Stomach (tissue), 9 donors: ENCODE data around the gene CDC25A. TPM values are rescaled to one million over a fixed set of nuclear protein-coding genes. Genes with fewer than 3 reads are reported as not detected.

Source experiments
- DNase-seq, 2 donors: peaks; one replicate each; pipeline versions ENCODE4 v3.0.0 to v3.0.0-alpha.2; 2013 to 2019
- H3K27ac ChIP-seq, 5 donors: fragments of 200-600 bp in 4 of 5; sonication (generic) in 4 of 5; one replicate each; pipeline ENCODE4 v1.5.1; 2013 to 2019; ENCODE audit warnings: mild to moderate bottlenecking in 1 of 5, moderate library complexity in 1 of 5
- H3K27me3 ChIP-seq, 3 donors: fragments of 200-600 bp; sonication (generic); one replicate each; pipeline ENCODE4 v1.5.1; 2017 to 2019; ENCODE audit warnings: mixed run types in 1 of 3
- H3K36me3 ChIP-seq, 4 donors: fragments of 200-600 bp; sonication (generic); 1 replicate in 3 of 4; 2 replicates in 1 of 4; pipeline ENCODE4 v1.5.1; 2016 to 2019
- H3K4me1 ChIP-seq, 4 donors: fragments of 200-600 bp; sonication (generic); one replicate each; pipeline ENCODE4 v1.5.1; 2016 to 2019
- H3K4me3 ChIP-seq, 4 donors: fragments of 200-600 bp; sonication (generic) in 3 of 4; one replicate each; pipeline ENCODE4 v1.5.1; 2016 to 2019; ENCODE audit warnings: mild to moderate bottlenecking in 1 of 4
- H3K9me3 ChIP-seq, 4 donors: fragments of 200-600 bp; sonication (generic); one replicate each; pipeline ENCODE4 v1.5.1; 2016 to 2019
- CTCF ChIP-seq, 7 experiments: fragments of 450-650 bp in 4 of 7; fragments of 200-600 bp in 3 of 7; sonication (generic) in 3 of 7; IDR thresholded peaks; one replicate each; pipeline ENCODE4 v1.5.1; 2016 to 2019; ENCODE audit warnings: antibody characterized with exemption in 7 of 7, control low read depth in 2 of 7, mild to moderate bottlenecking in 1 of 7
- EP300 ChIP-seq: sonication (generic); formaldehyde crosslinking; IDR thresholded peaks from one replicate; pipeline ENCODE4 v1.6.1; 2017; ENCODE audit warnings: antibody characterized with exemption
- POLR2A ChIP-seq, 4 donors: fragments of 450-650 bp; IDR thresholded peaks; one replicate each; pipeline ENCODE4 v1.6.1; 2016; ENCODE audit warnings: antibody characterized with exemption in 4 of 4, control low read depth in 2 of 4, mild to moderate bottlenecking in 1 of 4, moderate library complexity in 1 of 4
- POLR2AphosphoS5 ChIP-seq, 3 donors: sonication (generic); formaldehyde crosslinking; IDR thresholded peaks; one replicate each; pipeline ENCODE4 v1.6.1; 2016; ENCODE audit warnings: antibody characterized with exemption in 3 of 3
- WGBS, 5 donors: extraction: QIAGEN DNeasy Blood & Tissue Kit in 3 of 5; methylation state at CpG; one replicate each; pipeline versions ENCODE4 v1.1.5 to v1.1.7; 2013 to 2018; 5-methylcytosine and 5-hydroxymethylcytosine counted together
- intact Hi-C: fragments of 100-400 bp; cut with DNase I; formaldehyde crosslinking; loops from one replicate; pipeline ENCODE4 v1.15.1; 2023; ENCODE audit warnings: low total_unique reads
- polyA plus RNA-seq, 3 donors: library from polyadenylated mRNA; stranded (reverse); fragments of 200-250 nt; gene quantifications; one replicate each; pipeline ENCODE4 v1.2.3, GENCODE V29; 2013
- total RNA-seq, 5 donors: library from RNA; depleted of rRNA; stranded (reverse); fragments of >200 nt; gene quantifications; one replicate each; pipeline versions ENCODE4 v1.1.0 to v1.2.3, GENCODE V29; 2014 to 2016
- donor health status: healthy with polysubstance abuse.
- donor health status: Bipolar disorder and iron deficiency.
- donor health status: healthy.

The CDC25A gene
- total and polyA plus RNA-seq, 8 donors: 1.1 to 5.7 (median 1.5) TPM

DNA sequence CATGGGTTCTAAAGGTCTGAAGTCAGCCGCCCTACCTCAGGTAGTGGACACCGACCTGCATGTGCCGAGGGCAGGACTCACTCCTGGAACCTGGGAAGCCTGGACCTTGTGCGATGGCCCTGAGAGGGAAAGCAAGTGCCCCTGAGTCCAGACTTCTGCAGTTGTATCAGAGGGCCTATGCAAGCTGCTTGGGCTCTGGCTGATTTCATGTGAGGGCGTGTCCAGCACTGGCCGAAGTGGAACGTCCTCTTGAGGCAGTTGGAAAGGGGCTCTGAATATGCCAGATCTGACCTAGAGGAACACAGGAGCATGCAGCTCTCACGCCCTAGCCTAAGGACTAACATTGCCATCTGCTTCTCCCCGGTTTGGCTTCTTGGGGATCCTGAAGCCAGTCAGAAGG is 32.5 kb upstream of the CDC25A start:
- no peaks in the 10 kb centered on the region for H3K9me3 ChIP-seq
- no peak overlapping the region for H3K4me3 ChIP-seq
- DNase-seq: no peak
- intact Hi-C loops: no loop called here
- no peak overlapping the region for H3K27ac ChIP-seq
- H3K27me3 ChIP-seq: no peaks in the 10 kb centered on the region
- peaks cover 9 to 16% (median 12%) of the 10 kb centered on the region in 4 donors for H3K4me1 ChIP-seq
- no peaks in the 10 kb centered on the region for H3K36me3 ChIP-seq
- 70 to 79% (median 76%) methylated on average over 7 to 9 of the region's 9 CpGs for WGBS, 5 donors
- TF ChIP-seq POLR2A (IDR thresholded peaks at IDR 0.05): no peak
- TF ChIP-seq POLR2AphosphoS5 (IDR thresholded peaks at IDR 0.05): no peak
- no peak for TF ChIP-seq CTCF (IDR thresholded peaks at IDR 0.05)
- no peak for TF ChIP-seq EP300

GRCh38 chr3:48219543-48219942 is 31.3 kb upstream of the CDC25A start:
- Histone ChIP-seq H3K9me3 (no peaks in the 10 kb centered on the region), H3K4me3 (no peak overlapping the region), H3K27ac (no peak overlapping the region), H3K36me3 (no peaks in the 10 kb centered on the region), H3K27me3 (no peaks in the 10 kb centered on the region), H3K4me1 (peaks cover 21 to 28% (median 23%) of the 10 kb centered on the region in 4 donors)
- TF ChIP-seq EP300 (no peak), POLR2AphosphoS5 (IDR thresholded peaks at IDR 0.05) (no peak), POLR2A (IDR thresholded peaks at IDR 0.05) (no peak), CTCF (IDR thresholded peaks at IDR 0.05) (no peak)
- DNase-seq: no peak
- intact Hi-C loops: no loop called here
- WGBS, 5 donors: 64 to 89% (median 78%) methylated on average over 3 of the region's 3 CpGs

DNA sequence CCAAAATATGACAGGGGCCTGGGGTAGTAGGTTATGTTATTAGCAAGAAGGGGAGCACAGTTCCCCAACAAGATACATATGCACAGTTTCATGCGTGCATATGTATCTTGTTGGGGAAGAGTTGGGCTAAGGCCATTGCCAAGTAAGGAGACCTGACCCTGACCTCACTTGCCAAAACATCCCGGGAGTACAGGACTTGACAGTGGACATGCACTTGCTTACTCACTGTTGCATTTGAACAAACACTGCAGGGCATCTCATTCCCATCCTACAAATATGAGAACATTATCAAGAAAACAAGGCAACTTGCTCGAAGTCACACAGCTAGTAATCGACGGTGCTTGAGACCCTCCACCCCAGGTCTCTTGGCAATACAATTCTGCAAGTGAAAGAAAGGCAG is 30.3 kb upstream of the CDC25A start:
- intact Hi-C loops: no loop called here
- 85 to 97% (median 91%) methylated on average over 5 of the region's 5 CpGs for whole genome bisulfite sequencing, 5 donors
- H3K9me3 ChIP-seq: no peaks in the 10 kb centered on the region

DNA sequence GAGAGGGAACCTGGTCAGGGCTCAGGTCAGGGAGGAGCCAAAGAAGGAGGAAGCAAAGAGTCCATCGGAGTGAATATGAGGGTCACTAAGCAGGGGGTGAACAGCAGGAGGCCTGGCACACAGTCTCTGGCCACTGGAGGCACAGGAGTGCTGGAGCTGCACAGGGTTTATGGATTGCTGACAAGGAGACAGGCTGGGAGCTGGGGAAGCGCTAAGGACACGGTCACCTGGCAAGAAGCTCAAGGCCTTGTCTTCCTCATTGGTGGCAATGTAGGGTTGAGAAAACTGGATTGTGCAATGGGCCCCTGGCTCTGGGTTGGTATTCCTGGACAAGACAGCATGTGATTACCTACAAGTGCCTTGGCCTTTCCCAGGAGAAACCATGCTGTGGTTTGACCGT is 29.2 kb upstream of the CDC25A start:
- Histone ChIP-seq H3K4me3 (no peak overlapping the region), H3K27me3 (no peaks in the 10 kb centered on the region), H3K9me3 (no peaks in the 10 kb centered on the region), H3K27ac (no peak overlapping the region), H3K36me3 (no peaks in the 10 kb centered on the region), H3K4me1 (peaks cover 21 to 31% (median 24%) of the 10 kb centered on the region in 4 donors)
- WGBS, 5 donors: 85 to 92% (median 91%) methylated on average over 4 of the region's 4 CpGs
- TF ChIP-seq POLR2A (IDR thresholded peaks at IDR 0.05) (no peak), CTCF (IDR thresholded peaks at IDR 0.05) (no peak), EP300 (no peak), POLR2AphosphoS5 (IDR thresholded peaks at IDR 0.05) (no peak)
- intact Hi-C loops: no loop called here
- no peak for DNase-seq

More for the DNA sequence above, 30.3 kb upstream of the CDC25A start:
- TF ChIP-seq CTCF (IDR thresholded peaks at IDR 0.05) (no peak), POLR2AphosphoS5 (IDR thresholded peaks at IDR 0.05) (no peak), EP300 (no peak), POLR2A (IDR thresholded peaks at IDR 0.05) (no peak)
- Histone ChIP-seq H3K27me3 (no peaks in the 10 kb centered on the region), H3K4me3 (no peak overlapping the region), H3K27ac (no peak overlapping the region), H3K36me3 (no peaks in the 10 kb centered on the region), H3K4me1 (peaks cover 21 to 31% (median 24%) of the 10 kb centered on the region in 4 donors)
- DNase-seq: no peak
